GM23338 (cell line): Measurements from ENCODE around the gene CYP24A1. TPM values are rescaled to one million over a fixed set of nuclear protein-coding genes. Genes with fewer than 3 reads are reported as not detected.

Experiments
- ATAC-seq: fragments of 200-7000 bp; cut with Tn5 transposase; 3 replicates; pipeline ENCODE4 v1.9.1; 2020
- DNase-seq: peaks from one replicate; pipeline ENCODE4 v3.0.0-alpha.2; 2015; ENCODE audit warnings: low spot score
- H2AFZ ChIP-seq: fragments of 200-600 bp; sonication (generic); 2 replicates; pipeline ENCODE4 v1.8.0; 2016; ENCODE audit warnings: antibody characterized with exemption, mild to moderate bottlenecking, moderate library complexity
- H3F3A ChIP-seq: fragments of 200-600 bp; sonication (generic); replicated peaks from 2 replicates; pipeline ENCODE4 v1.8.0; 2017; ENCODE audit warnings: antibody characterized with exemption, mixed run types, low read depth
- H3K27ac ChIP-seq: fragments of 200-600 bp; sonication (generic); 2 replicates; pipeline ENCODE4 v1.6.1; 2016; ENCODE audit warnings: low read depth
- H3K27me3 ChIP-seq: fragments of 200-600 bp; sonication (generic); 2 replicates; pipeline ENCODE4 v1.8.0; 2016; ENCODE audit warnings: mild to moderate bottlenecking, mixed run types, moderate library complexity; ENCODE audit not compliant: insufficient read depth
- H3K36me3 ChIP-seq: fragments of 200-600 bp; sonication (generic); 2 replicates; pipeline ENCODE4 v1.8.0; 2016; ENCODE audit warnings: mild to moderate bottlenecking; ENCODE audit not compliant: insufficient read depth
- H3K4me1 ChIP-seq: fragments of 200-600 bp; sonication (generic); 2 replicates; pipeline ENCODE4 v1.8.0; 2016; ENCODE audit warnings: mild to moderate bottlenecking, moderate library complexity; ENCODE audit not compliant: insufficient read depth
- H3K4me2 ChIP-seq: fragments of 200-600 bp; sonication (generic); 2 replicates; pipeline ENCODE4 v1.7.1; 2017; ENCODE audit warnings: mixed run types
- H3K4me3 ChIP-seq: fragments of 200-600 bp; sonication (generic); 2 replicates; pipeline ENCODE4 v1.6.1; 2016; ENCODE audit warnings: mixed run types
- H3K79me2 ChIP-seq: fragments of 200-600 bp; sonication (generic); replicated peaks from 2 replicates; pipeline ENCODE4 v1.8.0; 2017; ENCODE audit warnings: mild to moderate bottlenecking; ENCODE audit not compliant: insufficient read depth
- H3K9me2 ChIP-seq: fragments of 200-600 bp; sonication (generic); 2 replicates; pipeline ENCODE4 v1.8.0; 2017; ENCODE audit not compliant: insufficient read depth
- H4K20me1 ChIP-seq: fragments of 200-600 bp; sonication (generic); replicated peaks from 2 replicates; pipeline ENCODE4 v1.8.0; 2017; ENCODE audit warnings: mild to moderate bottlenecking; ENCODE audit not compliant: insufficient read depth
- H3K27ac Mint-ChIP-seq: 2 replicates; pipeline ENCODE4 v1.8.0; 2020; ENCODE audit warnings: inconsistent platforms, mild to moderate bottlenecking, moderate library complexity, mixed read lengths
- H3K27me3 Mint-ChIP-seq: 3 replicates; pipeline ENCODE4 v1.8.0; 2022; ENCODE audit warnings: low read depth, mild to moderate bottlenecking, moderate library complexity, mixed read lengths, inconsistent platforms; ENCODE audit not compliant: insufficient read depth, poor library complexity
- H3K36me3 Mint-ChIP-seq: 3 replicates; pipeline ENCODE4 v1.8.0; 2021; ENCODE audit warnings: low read depth, mild to moderate bottlenecking, inconsistent platforms, moderate library complexity, mixed read lengths
- H3K4me1 Mint-ChIP-seq: 3 replicates; pipeline ENCODE4 v1.8.0; 2020; ENCODE audit warnings: mild to moderate bottlenecking, inconsistent platforms, mixed read lengths
- H3K4me3 Mint-ChIP-seq: 3 replicates; pipeline ENCODE4 v1.8.0; 2021; ENCODE audit warnings: moderate library complexity, mild to moderate bottlenecking, inconsistent platforms, mixed read lengths
- H3K9me3 Mint-ChIP-seq: 3 replicates; pipeline ENCODE4 v1.8.0; 2020; ENCODE audit warnings: moderate library complexity, mild to moderate bottlenecking, inconsistent platforms, mixed read lengths
- CTCF ChIP-seq, 2 experiments: fragments of 200-600 bp in 1 of 2; sonication (generic) in 1 of 2; conservative IDR thresholded peaks; 2 replicates each; pipeline versions ENCODE4 v1.5.1 to v1.6.1; 2016 to 2017; ENCODE audit warnings: antibody characterized with exemption in 2 of 2, low read depth in 2 of 2, mild to moderate bottlenecking in 2 of 2, moderate library complexity in 1 of 2
- EZH2phosphoT487 ChIP-seq: fragments of 200-600 bp; sonication (generic); IDR thresholded peaks from one replicate; pipeline ENCODE4 v1.8.1; 2018; ENCODE audit warnings: antibody characterized with exemption; ENCODE audit not compliant: unreplicated experiment
- POLR2AphosphoS5 ChIP-seq: IDR thresholded peaks from 2 replicates; pipeline ENCODE4 v1.6.1; 2016; ENCODE audit warnings: antibody characterized with exemption, low read depth
- STAT1 ChIP-seq: IDR thresholded peaks from one replicate; pipeline ENCODE4 v1.6.1; 2016; ENCODE audit warnings: antibody characterized with exemption; ENCODE audit not compliant: unreplicated experiment
- polyA plus RNA-seq: library from polyadenylated mRNA; unstranded; fragments of >200 nt; fragmentation: Nextera tagmentation; extraction: Ambion mirVana; gene quantifications from 2 replicates; pipeline ENCODE4 v1.2.1, GENCODE V29; 2016
- total RNA-seq: library from RNA; depleted of rRNA; stranded (reverse); fragments of >200 nt; shearing (Covaris generic); gene quantifications from 2 replicates; pipeline ENCODE4 v1.2.3, GENCODE V29; 2014
- TF ChIP-seq, protein P1 (sequence below): IDR thresholded peaks from one replicate; pipeline ENCODE4 v1.6.1; 2018; ENCODE audit warnings: antibody characterized with exemption; ENCODE audit not compliant: unreplicated experiment
- TF ChIP-seq, protein P2 (sequence below): fragments of 250-450 bp; sonication (Bioruptor Pico); IDR thresholded peaks from 2 replicates; pipeline ENCODE4 v1.5.0; 2020; ENCODE audit warnings: mild to moderate bottlenecking, moderate library complexity

Gene CYP24A1
- total and polyA plus RNA-seq, 2 experiments from 2014 or later = 0.10 TPM; not detected in 1

DNA sequence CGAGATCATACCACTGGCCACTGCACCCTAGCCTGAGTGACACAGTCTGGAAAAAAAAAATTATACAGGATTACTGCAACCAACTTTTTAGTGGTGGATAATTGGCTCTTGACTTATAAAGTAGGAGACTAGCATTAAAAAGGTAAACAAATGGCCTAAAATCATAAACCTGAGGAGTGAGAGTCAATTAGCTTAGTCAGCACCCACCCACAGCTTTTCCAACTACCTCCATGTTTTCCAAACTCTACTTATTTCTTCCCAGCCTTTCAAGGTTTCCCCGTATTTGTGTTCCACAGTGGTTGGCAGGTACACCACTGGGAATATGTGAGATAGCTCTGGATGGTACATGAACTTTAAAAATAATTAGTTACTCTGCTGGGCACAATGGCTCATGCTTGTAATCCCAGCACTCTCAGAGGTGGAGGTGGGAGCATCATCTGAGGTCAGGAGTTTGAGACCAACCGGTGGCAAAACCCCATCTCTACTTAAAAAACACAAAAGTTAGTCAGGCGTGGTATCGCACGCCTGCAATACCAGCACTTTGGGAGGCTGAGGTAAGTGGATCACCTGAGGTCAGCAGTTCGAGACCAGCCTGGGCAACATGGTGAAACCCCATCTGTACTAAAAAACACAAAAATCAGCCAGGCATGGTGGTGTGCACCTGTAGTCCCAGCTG lies 6.7 kb downstream of the CYP24A1 start:
- Mint-ChIP-seq H3K9me3 (peaks cover 9% of the 10 kb centered on the region; the same call in 1 of the 3 replicates), H3K27ac (no peak overlapping the region), H3K36me3 (no peaks in the 10 kb centered on the region), H3K27me3 (peaks cover 29% of the 10 kb centered on the region), H3K4me3 (no peak overlapping the region), H3K4me1 (peaks cover 3% of the 10 kb centered on the region; the same call in 1 of the 3 replicates)
- ATAC-seq (no peak), DNase-seq (no peak)
- H2AFZ ChIP-seq = 0 out of 2 replicates have a peak overlapping the region, but pooled peaks have one; percentile 14
- no peak overlapping the region for H3K4me3 ChIP-seq
- no peak overlapping the region for H3K27ac ChIP-seq
- H4K20me1 ChIP-seq = no peaks in the 10 kb centered on the region
- no peak overlapping the region for H3K4me2 ChIP-seq
- H3K79me2 ChIP-seq = no peaks in the 10 kb centered on the region
- H3K27me3 ChIP-seq = peaks cover 25% of the 10 kb centered on the region
- H3K4me1 ChIP-seq = no peaks in the 10 kb centered on the region
- no peaks in the 10 kb centered on the region for H3F3A ChIP-seq
- no peaks in the 10 kb centered on the region for H3K9me2 ChIP-seq
- TF ChIP-seq STAT1 (no peak), POLR2AphosphoS5 (no peak), EZH2phosphoT487 (no peak), CTCF (conservative IDR thresholded peaks at IDR 0.05; ENCODE audit: low read depth in 2 of 2) (no peak)
- TF ChIP-seq, protein P1, sequence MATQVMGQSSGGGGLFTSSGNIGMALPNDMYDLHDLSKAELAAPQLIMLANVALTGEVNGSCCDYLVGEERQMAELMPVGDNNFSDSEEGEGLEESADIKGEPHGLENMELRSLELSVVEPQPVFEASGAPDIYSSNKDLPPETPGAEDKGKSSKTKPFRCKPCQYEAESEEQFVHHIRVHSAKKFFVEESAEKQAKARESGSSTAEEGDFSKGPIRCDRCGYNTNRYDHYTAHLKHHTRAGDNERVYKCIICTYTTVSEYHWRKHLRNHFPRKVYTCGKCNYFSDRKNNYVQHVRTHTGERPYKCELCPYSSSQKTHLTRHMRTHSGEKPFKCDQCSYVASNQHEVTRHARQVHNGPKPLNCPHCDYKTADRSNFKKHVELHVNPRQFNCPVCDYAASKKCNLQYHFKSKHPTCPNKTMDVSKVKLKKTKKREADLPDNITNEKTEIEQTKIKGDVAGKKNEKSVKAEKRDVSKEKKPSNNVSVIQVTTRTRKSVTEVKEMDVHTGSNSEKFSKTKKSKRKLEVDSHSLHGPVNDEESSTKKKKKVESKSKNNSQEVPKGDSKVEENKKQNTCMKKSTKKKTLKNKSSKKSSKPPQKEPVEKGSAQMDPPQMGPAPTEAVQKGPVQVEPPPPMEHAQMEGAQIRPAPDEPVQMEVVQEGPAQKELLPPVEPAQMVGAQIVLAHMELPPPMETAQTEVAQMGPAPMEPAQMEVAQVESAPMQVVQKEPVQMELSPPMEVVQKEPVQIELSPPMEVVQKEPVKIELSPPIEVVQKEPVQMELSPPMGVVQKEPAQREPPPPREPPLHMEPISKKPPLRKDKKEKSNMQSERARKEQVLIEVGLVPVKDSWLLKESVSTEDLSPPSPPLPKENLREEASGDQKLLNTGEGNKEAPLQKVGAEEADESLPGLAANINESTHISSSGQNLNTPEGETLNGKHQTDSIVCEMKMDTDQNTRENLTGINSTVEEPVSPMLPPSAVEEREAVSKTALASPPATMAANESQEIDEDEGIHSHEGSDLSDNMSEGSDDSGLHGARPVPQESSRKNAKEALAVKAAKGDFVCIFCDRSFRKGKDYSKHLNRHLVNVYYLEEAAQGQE = no peak
- no peaks in the 10 kb centered on the region for H3K36me3 ChIP-seq

- no peak overlapping the region for H3K4me2 ChIP-seq
- Mint-ChIP-seq H3K9me3 (peaks cover 9% of the 10 kb centered on the region; the same call in 1 of the 3 replicates), H3K4me1 (peaks cover 3% of the 10 kb centered on the region; the same call in 1 of the 3 replicates), H3K4me3 (no peak overlapping the region), H3K36me3 (no peaks in the 10 kb centered on the region), H3K27me3 (peaks cover 16% of the 10 kb centered on the region), H3K27ac (no peak overlapping the region)
- no peaks in the 10 kb centered on the region for H3K4me1 ChIP-seq
- ATAC-seq (no peak), DNase-seq (no peak)
- H3K9me2 ChIP-seq = no peaks in the 10 kb centered on the region
- H3K27ac ChIP-seq = no peak overlapping the region
- H2AFZ ChIP-seq = no peak overlapping the region
- peaks cover 12% of the 10 kb centered on the region for H3K27me3 ChIP-seq
- H3K4me3 ChIP-seq = no peak overlapping the region
- no peaks in the 10 kb centered on the region for H3K79me2 ChIP-seq
- H3F3A ChIP-seq = no peaks in the 10 kb centered on the region
- H3K36me3 ChIP-seq = no peaks in the 10 kb centered on the region
- H4K20me1 ChIP-seq = no peaks in the 10 kb centered on the region
- TF ChIP-seq, protein P2, sequence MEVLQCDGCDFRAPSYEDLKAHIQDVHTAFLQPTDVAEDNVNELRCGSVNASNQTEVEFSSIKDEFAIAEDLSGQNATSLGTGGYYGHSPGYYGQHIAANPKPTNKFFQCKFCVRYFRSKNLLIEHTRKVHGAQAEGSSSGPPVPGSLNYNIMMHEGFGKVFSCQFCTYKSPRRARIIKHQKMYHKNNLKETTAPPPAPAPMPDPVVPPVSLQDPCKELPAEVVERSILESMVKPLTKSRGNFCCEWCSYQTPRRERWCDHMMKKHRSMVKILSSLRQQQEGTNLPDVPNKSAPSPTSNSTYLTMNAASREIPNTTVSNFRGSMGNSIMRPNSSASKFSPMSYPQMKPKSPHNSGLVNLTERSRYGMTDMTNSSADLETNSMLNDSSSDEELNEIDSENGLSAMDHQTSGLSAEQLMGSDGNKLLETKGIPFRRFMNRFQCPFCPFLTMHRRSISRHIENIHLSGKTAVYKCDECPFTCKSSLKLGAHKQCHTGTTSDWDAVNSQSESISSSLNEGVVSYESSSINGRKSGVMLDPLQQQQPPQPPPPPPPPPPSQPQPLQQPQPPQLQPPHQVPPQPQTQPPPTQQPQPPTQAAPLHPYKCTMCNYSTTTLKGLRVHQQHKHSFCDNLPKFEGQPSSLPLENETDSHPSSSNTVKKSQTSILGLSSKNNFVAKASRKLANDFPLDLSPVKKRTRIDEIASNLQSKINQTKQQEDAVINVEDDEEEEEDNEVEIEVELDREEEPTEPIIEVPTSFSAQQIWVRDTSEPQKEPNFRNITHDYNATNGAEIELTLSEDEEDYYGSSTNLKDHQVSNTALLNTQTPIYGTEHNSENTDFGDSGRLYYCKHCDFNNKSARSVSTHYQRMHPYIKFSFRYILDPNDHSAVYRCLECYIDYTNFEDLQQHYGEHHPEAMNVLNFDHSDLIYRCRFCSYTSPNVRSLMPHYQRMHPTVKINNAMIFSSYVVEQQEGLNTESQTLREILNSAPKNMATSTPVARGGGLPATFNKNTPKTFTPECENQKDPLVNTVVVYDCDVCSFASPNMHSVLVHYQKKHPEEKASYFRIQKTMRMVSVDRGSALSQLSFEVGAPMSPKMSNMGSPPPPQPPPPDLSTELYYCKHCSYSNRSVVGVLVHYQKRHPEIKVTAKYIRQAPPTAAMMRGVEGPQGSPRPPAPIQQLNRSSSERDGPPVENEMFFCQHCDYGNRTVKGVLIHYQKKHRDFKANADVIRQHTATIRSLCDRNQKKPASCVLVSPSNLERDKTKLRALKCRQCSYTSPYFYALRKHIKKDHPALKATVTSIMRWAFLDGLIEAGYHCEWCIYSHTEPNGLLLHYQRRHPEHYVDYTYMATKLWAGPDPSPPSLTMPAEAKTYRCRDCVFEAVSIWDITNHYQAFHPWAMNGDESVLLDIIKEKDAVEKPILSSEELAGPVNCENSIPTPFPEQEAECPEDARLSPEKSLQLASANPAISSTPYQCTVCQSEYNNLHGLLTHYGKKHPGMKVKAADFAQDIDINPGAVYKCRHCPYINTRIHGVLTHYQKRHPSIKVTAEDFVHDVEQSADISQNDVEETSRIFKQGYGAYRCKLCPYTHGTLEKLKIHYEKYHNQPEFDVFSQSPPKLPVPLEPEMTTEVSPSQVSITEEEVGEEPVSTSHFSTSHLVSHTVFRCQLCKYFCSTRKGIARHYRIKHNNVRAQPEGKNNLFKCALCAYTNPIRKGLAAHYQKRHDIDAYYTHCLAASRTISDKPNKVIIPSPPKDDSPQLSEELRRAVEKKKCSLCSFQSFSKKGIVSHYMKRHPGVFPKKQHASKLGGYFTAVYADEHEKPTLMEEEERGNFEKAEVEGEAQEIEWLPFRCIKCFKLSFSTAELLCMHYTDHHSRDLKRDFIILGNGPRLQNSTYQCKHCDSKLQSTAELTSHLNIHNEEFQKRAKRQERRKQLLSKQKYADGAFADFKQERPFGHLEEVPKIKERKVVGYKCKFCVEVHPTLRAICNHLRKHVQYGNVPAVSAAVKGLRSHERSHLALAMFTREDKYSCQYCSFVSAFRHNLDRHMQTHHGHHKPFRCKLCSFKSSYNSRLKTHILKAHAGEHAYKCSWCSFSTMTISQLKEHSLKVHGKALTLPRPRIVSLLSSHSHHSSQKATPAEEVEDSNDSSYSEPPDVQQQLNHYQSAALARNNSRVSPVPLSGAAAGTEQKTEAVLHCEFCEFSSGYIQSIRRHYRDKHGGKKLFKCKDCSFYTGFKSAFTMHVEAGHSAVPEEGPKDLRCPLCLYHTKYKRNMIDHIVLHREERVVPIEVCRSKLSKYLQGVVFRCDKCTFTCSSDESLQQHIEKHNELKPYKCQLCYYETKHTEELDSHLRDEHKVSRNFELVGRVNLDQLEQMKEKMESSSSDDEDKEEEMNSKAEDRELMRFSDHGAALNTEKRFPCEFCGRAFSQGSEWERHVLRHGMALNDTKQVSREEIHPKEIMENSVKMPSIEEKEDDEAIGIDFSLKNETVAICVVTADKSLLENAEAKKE (CRISPR knock-in tag) = no peak
Measured at GRCh38 chr20:54165803-54166202, 8.0 kb downstream of the CYP24A1 start.
